ENCODE results near the gene PRKN. TPM values are rescaled to one million over a fixed set of nuclear protein-coding genes. Genes with fewer than 3 reads are reported as not detected.

PRKN gene
- total and polyA plus RNA-seq, 2 donors (not counting 3 experiments of a cell fraction or from before 2014, with no cell fraction given), result 0.06 TPM; not detected in 1

- Histone ChIP-seq H3K4me1 (ENCODE audit: control insufficient read depth, extremely low read depth, insufficient read depth, low read length) (no peaks in the 10 kb centered on the region), H3K9me3 (replicated peaks; ENCODE audit: control insufficient read depth, insufficient read depth, low read length) (no peaks in the 10 kb centered on the region), H3K36me3 (ENCODE audit: control insufficient read depth in 2 of 2, extremely low read depth in 1 of 2, insufficient read depth in 2 of 2, low read length in 2 of 2) (no peaks in the 10 kb centered on the region), H2AFZ (ENCODE audit: low read depth, low read length) (no peak overlapping the region), H3K9me1 (replicated peaks; ENCODE audit: control insufficient read depth, extremely low read depth, insufficient read depth, low read length) (no peaks in the 10 kb centered on the region), H3K27me3 (ENCODE audit: control insufficient read depth in 2 of 2, insufficient read depth in 2 of 2, low read length in 2 of 2) (no peaks in the 10 kb centered on the region), H3K9ac (replicated peaks; ENCODE audit: extremely low read depth, insufficient read depth, low read length) (no peak overlapping the region), H4K20me1 (replicated peaks; ENCODE audit: control insufficient read depth, extremely low read depth, insufficient read depth, low read length) (no peaks in the 10 kb centered on the region), H3K4me3 (replicated peaks in 1 of 3; ENCODE audit: insufficient read depth in 1 of 3, low read depth in 1 of 3, low read length in 3 of 3) (no peak overlapping the region), H3K27ac (ENCODE audit: insufficient read depth, low read depth, low read length) (no peak overlapping the region), H3K4me2 (ENCODE audit: insufficient read depth, low read length) (no peak overlapping the region), H3K79me2 (ENCODE audit: control insufficient read depth, insufficient read depth, low read length) (no peaks in the 10 kb centered on the region)
- BruUV-seq (replicated peaks), result no TSS peak
- POLR2A ChIA-PET, result no interaction called here
- intact Hi-C loops (cut with micrococcal nuclease), result no loop called here
- TF ChIP-seq POLR2A (IDR thresholded peaks at IDR 0.05; ENCODE audit: low read depth, low read length), result no peak
- no peak for TF ChIP-seq MYC (IDR thresholded peaks at IDR 0.05; ENCODE audit: low read depth, low read length)
- no peak for TF ChIP-seq CTCF (IDR thresholded peaks at IDR 0.05; ENCODE audit: extremely low read depth in 1 of 2, insufficient read depth in 1 of 2, low read depth in 1 of 2, low read length in 2 of 2)
- no peak for TF ChIP-seq FOS (IDR thresholded peaks at IDR 0.05; ENCODE audit: borderline replicate concordance, insufficient read depth, low read length)
- no peak for TF ChIP-seq JUN (IDR thresholded peaks at IDR 0.05; ENCODE audit: borderline replicate concordance, insufficient read depth, insufficient read length, low read depth)
- TF ChIP-seq EZH2 (IDR thresholded peaks at IDR 0.05; ENCODE audit: borderline replicate concordance, low read depth, low read length, severe bottlenecking), result no peak
- TF ChIP-seq POLR2AphosphoS5 (IDR thresholded peaks at IDR 0.05; ENCODE audit: insufficient read depth, low read depth, low read length), result no peak
- no peak for TF ChIP-seq GATA2 (IDR thresholded peaks at IDR 0.05; ENCODE audit: insufficient read depth, insufficient read length, low read depth, low read length)
- TF ChIP-seq, protein P1, sequence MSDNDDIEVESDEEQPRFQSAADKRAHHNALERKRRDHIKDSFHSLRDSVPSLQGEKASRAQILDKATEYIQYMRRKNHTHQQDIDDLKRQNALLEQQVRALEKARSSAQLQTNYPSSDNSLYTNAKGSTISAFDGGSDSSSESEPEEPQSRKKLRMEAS (IDR thresholded peaks at IDR 0.05; ENCODE audit: insufficient read depth, insufficient read length), result no peak
- dilution Hi-C loops (cut with MboI; ENCODE audit: extremely low pct_ligation_motif_present, low sequenced_read_pairs), result no loop called here
- CTCF ChIA-PET, result interaction anchor here (1.4 to 2.6 kb wide), 2 partner anchors 434 to 436 kb away, joined by 3 to 17 read pairs; no protein-coding TSS in a partner anchor
- DNase-seq (ENCODE audit: low read depth, low spot score), result no peak
- no peak for FAIRE-seq
Observed at GRCh38 chr6:161367472-161367871, 1360.1 kb downstream of the PRKN start.

Data from endothelial cell of umbilical vein (primary cell).